NCI-H2196 (cell line): ENCODE results near the gene PHLDA1.

Experiments
- DNase-seq: peaks from one replicate; lab custom pipeline; 2025; ENCODE audit not compliant: unreplicated experiment; lab: John Stamatoyannopoulos, UW

Gene PHLDA1

GRCh38 chr12:76031414-76032042 is at the start of gene PHLDA1:
TSS of gene PHLDA1 (minus strand) at chr12:76031776.
- DNase-seq, result peak; percentile 96

GRCh38 chr12:76080729-76081415 is 49.3 kb upstream of the PHLDA1 start:
- no peak for DNase-seq

GRCh38 chr12:76080017-76080728 is 48.6 kb upstream of the PHLDA1 start:
- no peak for DNase-seq

- no peak for DNase-seq
These were observed 47.2 kb upstream of the PHLDA1 start for GRCh38 chr12:76078748-76079147.

- no peak for DNase-seq
These were observed 43.9 kb upstream of the PHLDA1 start for GRCh38 chr12:76075448-76075847.

GRCh38 chr12:76074701-76075336 is 43.2 kb upstream of the PHLDA1 start:
- no peak for DNase-seq

- no peak for DNase-seq
These were observed 42.0 kb upstream of the PHLDA1 start for GRCh38 chr12:76073561-76073960.

GRCh38 chr12:76072568-76072967 is 41.0 kb upstream of the PHLDA1 start:
- DNase-seq, result no peak

GRCh38 chr12:76069339-76069738 is 37.8 kb upstream of the PHLDA1 start:
- no peak for DNase-seq

- no peak for DNase-seq
These were observed 34.3 kb upstream of the PHLDA1 start for GRCh38 chr12:76065917-76066316.

GRCh38 chr12:76064904-76065303 is 33.3 kb upstream of the PHLDA1 start:
- DNase-seq, result no peak

- no peak for DNase-seq
These were observed 28.5 kb upstream of the PHLDA1 start for GRCh38 chr12:76060111-76060510.

GRCh38 chr12:76057326-76057725 is 25.8 kb upstream of the PHLDA1 start:
- no peak for DNase-seq

- DNase-seq, result no peak
These were observed 23.8 kb upstream of the PHLDA1 start for GRCh38 chr12:76055393-76055792.

GRCh38 chr12:76049575-76050251 is 18.1 kb upstream of the PHLDA1 start:
- DNase-seq, result no peak

GRCh38 chr12:76047742-76048141 is 16.2 kb upstream of the PHLDA1 start:
- DNase-seq, result no peak

- no peak for DNase-seq
These were observed 15.5 kb upstream of the PHLDA1 start for GRCh38 chr12:76047060-76047459.

- no peak for DNase-seq
These were observed 11.8 kb upstream of the PHLDA1 start for GRCh38 chr12:76043377-76043776.

- DNase-seq, result no peak
These were observed 10.6 kb upstream of the PHLDA1 start for GRCh38 chr12:76042147-76042546.

- DNase-seq, result no peak
These were observed 9.8 kb upstream of the PHLDA1 start for GRCh38 chr12:76041406-76041805.

GRCh38 chr12:76040461-76040860 is 8.9 kb upstream of the PHLDA1 start:
- no peak for DNase-seq
